Measurements from ENCODE around the gene ZNF43. TPM values are rescaled to one million over a fixed set of nuclear protein-coding genes. Genes with fewer than 3 reads are reported as not detected.
"Not testable (repeated sequence)": the region's sequence is repeated elsewhere in the genome, so short reads cannot be mapped to it uniquely, and the experiment has no call there.

The ZNF43 gene
- polyA plus RNA-seq (2013, experiment 1 of 2): 5.5 TPM
- polyA plus RNA-seq (2013, experiment 2 of 2): 5.4 TPM

DNA sequence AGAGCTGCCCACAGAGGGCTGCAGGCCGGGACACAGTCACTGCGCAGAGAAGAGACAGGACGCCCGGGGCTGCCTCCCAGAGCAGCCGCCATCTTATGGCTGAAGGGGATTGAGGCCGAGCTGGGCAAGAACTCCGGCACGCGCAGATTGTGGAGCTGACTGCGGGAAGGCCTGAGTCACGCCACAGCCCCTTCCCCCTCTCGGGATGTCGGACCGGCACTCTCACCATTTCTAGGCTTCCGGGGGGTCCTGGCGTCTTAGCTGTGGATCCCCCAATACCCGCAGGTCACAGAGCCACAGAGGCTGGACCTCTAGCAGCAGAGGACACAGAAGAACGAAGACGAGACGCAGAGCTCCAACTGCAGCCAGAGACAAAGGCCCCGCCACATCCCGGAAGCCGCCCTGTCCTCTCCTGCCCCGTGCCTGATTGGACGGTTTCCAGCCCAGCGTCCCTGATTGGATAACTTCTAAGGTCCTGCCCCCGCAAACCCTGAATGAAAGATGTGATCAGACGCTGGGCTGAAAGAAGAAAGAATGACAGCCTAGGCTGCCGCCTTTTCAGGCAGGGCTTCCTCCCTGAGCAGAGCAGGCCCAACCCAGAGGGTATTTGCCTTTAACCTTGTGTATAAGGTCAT, at the start of gene ZNF43:
ZNF43 (minus strand) TSS at position 373 of the 635 bp plus-strand sequence; CDS start at position 229, 144 bp downstream.
- peaks cover 50% of the 10 kb centered on the region for H3K9me3 ChIP-seq (ENCODE audit: control insufficient read depth, low read length)
- H3K4me1 ChIP-seq (ENCODE audit: control insufficient read depth, insufficient read depth, low read depth, low read length): peaks cover 1% of the 10 kb centered on the region
- H3K27me3 ChIP-seq (ENCODE audit: control insufficient read depth in 1 of 2, insufficient read depth in 1 of 2, low read length in 2 of 2): no peaks in the 10 kb centered on the region
- no peak within 1 kb of the TSS for H2BK15ac ChIP-seq (ENCODE audit: low read depth, poor library complexity, severe bottlenecking)
- peak within 1 kb of the TSS; percentile 86 for H2AK5ac ChIP-seq (ENCODE audit: low read length, severe bottlenecking)
- under 1% methylated on average over 29 of the region's 29 CpGs for WGBS
- peak within 1 kb of the TSS in 1 of 2 experiments; percentile 36 for H3K14ac ChIP-seq (ENCODE audit: low read length in 2 of 2)
- peak within 1 kb of the TSS; percentile 60 for H2AFZ ChIP-seq (ENCODE audit: low read depth, low read length)
- H3K4me3 ChIP-seq (ENCODE audit: insufficient read depth in 1 of 2, low read depth in 1 of 2, low read length in 2 of 2): peak within 1 kb of the TSS; percentile 76 to 95
- peaks cover 17 to 21% of the 10 kb centered on the region in 2 experiments for H3K36me3 ChIP-seq (ENCODE audit: control insufficient read depth in 1 of 2, insufficient read depth in 2 of 2, low read depth in 1 of 2, low read length in 2 of 2)
- no peak within 1 kb of the TSS for H2BK120ac ChIP-seq (ENCODE audit: low read depth, low read length)
- peak within 1 kb of the TSS; percentile 89 for H4K8ac ChIP-seq (ENCODE audit: low read length)
- peak within 1 kb of the TSS; percentile 18 to 81 for H3K4ac ChIP-seq (ENCODE audit: low read depth in 1 of 2, low read length in 2 of 2)
- H3K27ac ChIP-seq (ENCODE audit: low read length, poor library complexity, severe bottlenecking): peak within 1 kb of the TSS; percentile 89
- peak within 1 kb of the TSS; percentile 43 for H4K91ac ChIP-seq (ENCODE audit: low read length)
- H3K79me1 ChIP-seq (replicated peaks; ENCODE audit: low read length, poor library complexity, severe bottlenecking): peaks cover 10% of the 10 kb centered on the region
- DNase-seq: peak; percentile 96
- H2BK12ac ChIP-seq (ENCODE audit: low read length in 2 of 2): no peak within 1 kb of the TSS
- peak within 1 kb of the TSS; percentile 71 to 80 for H3K18ac ChIP-seq (ENCODE audit: low read depth in 1 of 2, low read length in 2 of 2)
- H3K23ac ChIP-seq (ENCODE audit: low read length in 2 of 2): peak within 1 kb of the TSS in 1 of 2 experiments; percentile 65
- peak within 1 kb of the TSS; percentile 94 for H3K9ac ChIP-seq (ENCODE audit: low read length)
- H3K4me2 ChIP-seq (ENCODE audit: low read length, poor library complexity, severe bottlenecking): peak within 1 kb of the TSS; percentile 66
- H2BK5ac ChIP-seq (ENCODE audit: low read depth, low read length, poor library complexity, severe bottlenecking): no peak within 1 kb of the TSS

GRCh38 chr19:21885516-21885915, 49.5 kb upstream of the ZNF43 start:
- not testable (repeated sequence) for H3K18ac ChIP-seq (ENCODE audit: low read depth in 1 of 2, low read length in 2 of 2); H4K8ac ChIP-seq (ENCODE audit: low read length); H2BK12ac ChIP-seq (ENCODE audit: low read length in 2 of 2); H3K36me3 ChIP-seq (ENCODE audit: control insufficient read depth in 1 of 2, insufficient read depth in 2 of 2, low read depth in 1 of 2, low read length in 2 of 2); H2BK5ac ChIP-seq (ENCODE audit: low read depth, low read length, poor library complexity, severe bottlenecking); H2BK120ac ChIP-seq (ENCODE audit: low read depth, low read length); H2AK5ac ChIP-seq (ENCODE audit: low read length, severe bottlenecking); H3K9ac ChIP-seq (ENCODE audit: low read length); H3K14ac ChIP-seq (ENCODE audit: low read length in 2 of 2); H3K4ac ChIP-seq (ENCODE audit: low read depth in 1 of 2, low read length in 2 of 2); H3K4me3 ChIP-seq (ENCODE audit: insufficient read depth in 1 of 2, low read depth in 1 of 2, low read length in 2 of 2); H2BK15ac ChIP-seq (ENCODE audit: low read depth, poor library complexity, severe bottlenecking); H2AFZ ChIP-seq (ENCODE audit: low read depth, low read length); H3K79me1 ChIP-seq (replicated peaks; ENCODE audit: low read length, poor library complexity, severe bottlenecking); H3K27ac ChIP-seq (ENCODE audit: low read length, poor library complexity, severe bottlenecking); H3K23ac ChIP-seq (ENCODE audit: low read length in 2 of 2); H3K4me2 ChIP-seq (ENCODE audit: low read length, poor library complexity, severe bottlenecking); DNase-seq; H3K27me3 ChIP-seq (ENCODE audit: control insufficient read depth in 1 of 2, insufficient read depth in 1 of 2, low read length in 2 of 2); H4K91ac ChIP-seq (ENCODE audit: low read length); H3K4me1 ChIP-seq (ENCODE audit: control insufficient read depth, insufficient read depth, low read depth, low read length)
- H3K9me3 ChIP-seq (ENCODE audit: control insufficient read depth, low read length): peaks cover 28% of the 10 kb centered on the region
- WGBS: no CpG with 5 or more reads among the region's 2 CpGs

- H3K36me3 ChIP-seq (ENCODE audit: control insufficient read depth in 1 of 2, insufficient read depth in 2 of 2, low read depth in 1 of 2, low read length in 2 of 2); H2BK5ac ChIP-seq (ENCODE audit: low read depth, low read length, poor library complexity, severe bottlenecking); H2BK12ac ChIP-seq (ENCODE audit: low read length in 2 of 2); H3K4me3 ChIP-seq (ENCODE audit: insufficient read depth in 1 of 2, low read depth in 1 of 2, low read length in 2 of 2); H3K4ac ChIP-seq (ENCODE audit: low read depth in 1 of 2, low read length in 2 of 2); H4K8ac ChIP-seq (ENCODE audit: low read length); H4K91ac ChIP-seq (ENCODE audit: low read length); H3K4me2 ChIP-seq (ENCODE audit: low read length, poor library complexity, severe bottlenecking); H3K18ac ChIP-seq (ENCODE audit: low read depth in 1 of 2, low read length in 2 of 2); H3K14ac ChIP-seq (ENCODE audit: low read length in 2 of 2); H2BK120ac ChIP-seq (ENCODE audit: low read depth, low read length); H3K79me1 ChIP-seq (replicated peaks; ENCODE audit: low read length, poor library complexity, severe bottlenecking); DNase-seq; H3K27me3 ChIP-seq (ENCODE audit: control insufficient read depth in 1 of 2, insufficient read depth in 1 of 2, low read length in 2 of 2); H3K23ac ChIP-seq (ENCODE audit: low read length in 2 of 2); H2AFZ ChIP-seq (ENCODE audit: low read depth, low read length); H2AK5ac ChIP-seq (ENCODE audit: low read length, severe bottlenecking); H3K4me1 ChIP-seq (ENCODE audit: control insufficient read depth, insufficient read depth, low read depth, low read length); H2BK15ac ChIP-seq (ENCODE audit: low read depth, poor library complexity, severe bottlenecking); H3K27ac ChIP-seq (ENCODE audit: low read length, poor library complexity, severe bottlenecking); H3K9ac ChIP-seq (ENCODE audit: low read length): not testable (repeated sequence)
- peaks cover 31% of the 10 kb centered on the region for H3K9me3 ChIP-seq (ENCODE audit: control insufficient read depth, low read length)
- WGBS: 86% methylated on average over 8 of the region's 8 CpGs
These were observed 48.8 kb upstream of the ZNF43 start for GRCh38 chr19:21884786-21885185.

DNA sequence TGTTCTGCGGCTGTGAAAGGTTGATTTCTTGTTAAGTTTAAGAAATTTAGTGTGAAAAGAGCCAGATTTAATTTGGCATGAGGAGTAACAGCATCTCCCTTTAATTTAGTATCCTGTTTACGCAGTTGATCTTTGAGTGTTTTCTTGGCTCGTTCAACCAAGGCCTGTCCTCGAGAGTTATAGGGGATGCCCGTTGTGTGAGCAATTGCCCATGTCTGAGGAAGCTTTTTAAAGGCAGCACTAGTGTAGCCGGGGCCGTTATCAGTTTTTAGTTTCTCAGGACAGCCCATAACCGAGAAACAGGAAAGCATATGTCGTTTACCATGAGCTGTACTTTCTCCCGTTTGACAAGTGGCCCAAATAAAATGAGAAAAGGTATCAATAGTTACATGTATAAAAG, 47.5 kb upstream of the ZNF43 start:
- no peak overlapping the region for H4K8ac ChIP-seq (ENCODE audit: low read length)
- no peak overlapping the region for H2BK120ac ChIP-seq (ENCODE audit: low read depth, low read length)
- H3K23ac ChIP-seq (ENCODE audit: low read length in 2 of 2): no peak overlapping the region
- H3K14ac ChIP-seq (ENCODE audit: low read length in 2 of 2): no peak overlapping the region
- no peak overlapping the region for H2BK5ac ChIP-seq (ENCODE audit: low read depth, low read length, poor library complexity, severe bottlenecking)
- H3K9me3 ChIP-seq (ENCODE audit: control insufficient read depth, low read length): peaks cover 43% of the 10 kb centered on the region
- H2AK5ac ChIP-seq (ENCODE audit: low read length, severe bottlenecking): no peak overlapping the region
- no peak overlapping the region for H2BK15ac ChIP-seq (ENCODE audit: low read depth, poor library complexity, severe bottlenecking)
- no peak overlapping the region for H3K4me3 ChIP-seq (ENCODE audit: insufficient read depth in 1 of 2, low read depth in 1 of 2, low read length in 2 of 2)
- WGBS: 81% methylated on average over 10 of the region's 10 CpGs
- no peak overlapping the region for H3K4ac ChIP-seq (ENCODE audit: low read depth in 1 of 2, low read length in 2 of 2)
- no peak overlapping the region for H3K4me2 ChIP-seq (ENCODE audit: low read length, poor library complexity, severe bottlenecking)
- H3K27me3 ChIP-seq (ENCODE audit: control insufficient read depth in 1 of 2, insufficient read depth in 1 of 2, low read length in 2 of 2): no peaks in the 10 kb centered on the region
- no peak overlapping the region for H2AFZ ChIP-seq (ENCODE audit: low read depth, low read length)
- H2BK12ac ChIP-seq (ENCODE audit: low read length in 2 of 2): no peak overlapping the region
- no peaks in the 10 kb centered on the region for H3K36me3 ChIP-seq (ENCODE audit: control insufficient read depth in 1 of 2, insufficient read depth in 2 of 2, low read depth in 1 of 2, low read length in 2 of 2)
- no peak overlapping the region for H3K9ac ChIP-seq (ENCODE audit: low read length)
- no peaks in the 10 kb centered on the region for H3K79me1 ChIP-seq (replicated peaks; ENCODE audit: low read length, poor library complexity, severe bottlenecking)
- DNase-seq: no peak
- H4K91ac ChIP-seq (ENCODE audit: low read length): no peak overlapping the region
- H3K27ac ChIP-seq (ENCODE audit: low read length, poor library complexity, severe bottlenecking): no peak overlapping the region
- no peak overlapping the region for H3K18ac ChIP-seq (ENCODE audit: low read depth in 1 of 2, low read length in 2 of 2)
- H3K4me1 ChIP-seq (ENCODE audit: control insufficient read depth, insufficient read depth, low read depth, low read length): no peaks in the 10 kb centered on the region

All from mesenchymal stem cell (in vitro differentiated cells and primary cell).